Type B pancreatic cell (in vitro differentiated cells): ENCODE data around the gene ZSCAN5B. TPM values are rescaled to one million over a fixed set of nuclear protein-coding genes. Genes with fewer than 3 reads are reported as not detected.
A peak's percentile ranks its signal among the peaks of the same experiment; 100 is the strongest.
"Not testable (repeated sequence)": the region's sequence is repeated elsewhere in the genome, so short reads cannot be mapped to it uniquely, and the experiment has no call there.

ENCODE experiments used
- DNase-seq: peaks from one replicate; pipeline ENCODE4 v3.0.0; 2021; ENCODE audit warnings: mixed read lengths; ENCODE audit not compliant: unreplicated experiment; ENCODE audit errors: extremely low spot score
- H3K27ac Mint-ChIP-seq: 2 replicates; pipeline ENCODE4 v1.8.0; 2021; ENCODE audit warnings: mild to moderate bottlenecking, mixed read lengths
- H3K27me3 Mint-ChIP-seq: 2 replicates; pipeline ENCODE4 v1.8.0; 2021; ENCODE audit warnings: mixed read lengths
- H3K36me3 Mint-ChIP-seq: 2 replicates; pipeline ENCODE4 v1.8.0; 2021; ENCODE audit warnings: mixed read lengths
- H3K4me1 Mint-ChIP-seq: one replicate; pipeline ENCODE4 v1.8.0; 2021; ENCODE audit warnings: mixed read lengths; ENCODE audit not compliant: unreplicated experiment
- H3K4me3 Mint-ChIP-seq: 2 replicates; pipeline ENCODE4 v1.8.0; 2021; ENCODE audit warnings: mild to moderate bottlenecking, mixed read lengths
- H3K9me3 Mint-ChIP-seq: 2 replicates; pipeline ENCODE4 v1.8.0; 2021; ENCODE audit warnings: mixed read lengths
- CTCF ChIP-seq: fragments of 200-600 bp; sonication (generic); conservative IDR thresholded peaks from 2 replicates; pipeline ENCODE4 v1.5.0; 2021; ENCODE audit warnings: antibody characterized with exemption, mild to moderate bottlenecking
- total RNA-seq: library from RNA; stranded (reverse); gene quantifications from 2 replicates; pipeline ENCODE4 v1.2.1, GENCODE V29; 2021; ENCODE audit warnings: low replicate concordance

Gene ZSCAN5B
- total RNA-seq, 1 donor from 2014 or later: not detected

- H3K9me3 Mint-ChIP-seq, DNase-seq, H3K4me1 Mint-ChIP-seq, H3K27ac Mint-ChIP-seq, H3K4me3 Mint-ChIP-seq, H3K27me3 Mint-ChIP-seq: not testable (repeated sequence)
- peak; percentile 54 for TF ChIP-seq CTCF
- peaks cover 13% of the 10 kb centered on the region for H3K36me3 Mint-ChIP-seq
Observed at GRCh38 chr19:56221442-56221841, 23.9 kb upstream of the ZSCAN5B start.

DNA sequence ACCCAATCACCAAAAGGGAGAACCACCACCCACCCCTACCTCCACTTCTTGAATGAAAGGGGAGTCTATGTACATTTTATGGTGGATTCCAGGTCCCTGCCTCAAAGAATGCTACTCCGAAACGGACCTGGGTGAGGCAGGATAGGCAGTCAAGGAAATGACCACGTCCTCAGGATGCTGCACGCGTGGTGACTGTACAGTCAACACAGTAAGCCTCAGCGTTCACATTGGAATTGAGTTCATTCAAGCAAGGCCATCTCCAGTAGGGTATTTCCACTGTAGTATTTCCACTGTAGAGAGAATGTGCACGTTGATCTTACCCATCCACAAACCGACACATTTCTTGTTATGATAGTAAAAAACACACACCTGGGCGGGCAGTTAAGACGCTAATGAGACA lies 21.4 kb upstream of the ZSCAN5B start:
- peaks cover 13% of the 10 kb centered on the region for H3K36me3 Mint-ChIP-seq
- no peaks in the 10 kb centered on the region for H3K4me1 Mint-ChIP-seq
- H3K27me3 Mint-ChIP-seq: no peaks in the 10 kb centered on the region
- no peaks in the 10 kb centered on the region for H3K9me3 Mint-ChIP-seq
- H3K27ac Mint-ChIP-seq: no peak overlapping the region
- TF ChIP-seq CTCF: no peak
- no peak for DNase-seq
- no peak overlapping the region for H3K4me3 Mint-ChIP-seq

DNA sequence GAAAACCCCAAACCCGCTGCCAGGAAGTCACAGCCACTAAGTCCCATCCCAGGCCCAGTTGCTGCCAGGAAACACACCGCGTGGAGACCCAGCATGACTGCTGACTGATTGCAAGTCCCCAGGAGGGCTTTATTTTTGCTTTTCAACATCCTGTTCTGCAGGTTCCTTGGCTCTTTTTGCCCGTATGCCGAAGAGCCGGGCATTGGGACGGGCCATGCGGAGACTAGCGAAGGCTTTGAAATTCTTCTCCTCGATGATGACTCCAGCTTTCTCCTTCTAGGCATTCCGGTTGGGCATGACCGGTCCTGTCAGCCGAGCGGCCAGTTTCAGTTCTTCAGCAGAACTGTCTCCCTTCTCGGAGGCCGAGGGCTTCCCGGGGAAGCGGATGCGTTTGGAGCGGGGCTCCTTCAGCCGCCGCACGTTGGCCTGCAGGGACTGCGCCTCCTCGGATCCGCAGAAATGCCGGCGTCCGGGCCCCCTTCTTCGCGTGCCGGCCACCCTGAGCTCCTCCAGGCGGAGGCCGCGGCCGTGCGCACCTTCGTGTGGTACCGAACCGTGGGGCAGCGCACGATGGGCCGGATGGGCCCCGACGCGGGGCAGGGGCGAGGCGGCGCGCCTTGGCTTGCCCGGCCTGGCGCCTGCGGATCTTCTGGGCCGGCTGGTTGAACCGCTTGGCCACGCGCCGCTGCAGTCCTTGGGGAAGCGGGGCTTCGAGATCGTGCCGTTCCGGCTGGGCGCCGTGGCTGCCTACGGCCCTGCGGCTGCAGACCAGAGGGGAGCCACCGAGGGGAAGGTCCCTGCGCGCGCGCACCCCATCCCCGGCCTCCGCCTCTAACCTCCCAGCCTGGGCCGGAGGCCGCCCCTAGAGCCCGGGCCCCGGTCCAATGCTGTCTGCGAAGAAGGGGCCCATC lies 19.7 kb upstream of the ZSCAN5B start:
- no peak for DNase-seq
- Mint-ChIP-seq H3K27me3 (no peaks in the 10 kb centered on the region), H3K27ac (peak overlapping the region; percentile 77), H3K9me3 (no peaks in the 10 kb centered on the region), H3K4me3 (peak overlapping the region; percentile 76), H3K4me1 (no peaks in the 10 kb centered on the region), H3K36me3 (peaks cover 4% of the 10 kb centered on the region)
- no peak for TF ChIP-seq CTCF

- Mint-ChIP-seq H3K27me3 (peaks cover 3% of the 10 kb centered on the region), H3K27ac (no peak overlapping the region), H3K4me1 (no peaks in the 10 kb centered on the region), H3K4me3 (no peak overlapping the region), H3K36me3 (no peaks in the 10 kb centered on the region), H3K9me3 (no peaks in the 10 kb centered on the region)
- TF ChIP-seq CTCF: no peak
- no peak for DNase-seq
Observed at GRCh38 chr19:56211718-56212117, 14.1 kb upstream of the ZSCAN5B start.

DNA sequence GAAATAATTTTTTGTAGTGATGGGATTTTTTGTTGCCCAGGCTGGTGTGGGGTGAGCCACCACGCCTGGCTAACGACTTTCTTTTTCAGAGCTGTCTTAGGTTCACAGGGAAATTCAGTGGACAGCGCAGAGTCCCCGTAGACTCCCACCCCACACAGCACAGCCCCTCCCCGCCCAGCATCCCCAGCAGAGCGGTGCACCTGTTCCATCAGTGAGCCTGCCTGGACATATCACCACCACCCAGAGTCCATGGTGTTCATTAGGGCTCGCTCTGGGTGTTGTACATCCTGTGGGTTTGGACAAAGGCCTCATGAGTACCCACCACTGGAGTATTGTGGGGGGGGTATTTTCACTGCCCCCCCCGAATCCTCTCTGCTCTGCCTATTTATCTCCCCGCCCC lies 12.5 kb upstream of the ZSCAN5B start:
- H3K4me1 Mint-ChIP-seq, H3K4me3 Mint-ChIP-seq, H3K27me3 Mint-ChIP-seq, DNase-seq, H3K27ac Mint-ChIP-seq, H3K36me3 Mint-ChIP-seq, H3K9me3 Mint-ChIP-seq: not testable (repeated sequence)

GRCh38 chr19:56209091-56209490 lies 11.5 kb upstream of the ZSCAN5B start:
- Mint-ChIP-seq H3K27ac (no peak overlapping the region), H3K36me3 (no peaks in the 10 kb centered on the region), H3K4me3 (no peak overlapping the region), H3K9me3 (no peaks in the 10 kb centered on the region), H3K4me1 (no peaks in the 10 kb centered on the region), H3K27me3 (peaks cover 7% of the 10 kb centered on the region)
- TF ChIP-seq CTCF: no peak
- DNase-seq: no peak

DNA sequence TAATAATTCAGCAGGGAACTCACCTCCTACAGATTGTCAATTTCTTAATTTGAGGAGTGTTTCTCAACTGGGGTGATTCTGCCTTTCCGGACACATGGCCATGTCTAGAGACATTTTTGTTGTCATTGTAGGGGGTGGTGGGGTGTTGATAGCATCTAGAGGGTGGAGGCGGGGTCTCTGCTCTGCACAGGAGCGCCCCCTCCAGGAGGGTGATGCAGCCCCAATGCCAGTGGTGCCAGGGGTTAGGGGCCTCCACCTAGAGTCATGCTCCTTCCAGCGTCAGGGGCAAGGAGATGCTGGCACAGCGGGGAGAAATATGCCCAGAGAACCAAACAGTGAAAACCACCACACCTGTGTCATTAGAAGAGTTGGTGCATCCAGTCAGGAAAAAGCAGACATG lies 10.0 kb upstream of the ZSCAN5B start:
- not testable (repeated sequence) for H3K9me3 Mint-ChIP-seq, H3K4me3 Mint-ChIP-seq, H3K27me3 Mint-ChIP-seq, DNase-seq, H3K4me1 Mint-ChIP-seq, H3K36me3 Mint-ChIP-seq, H3K27ac Mint-ChIP-seq
